Esophagus muscularis mucosa (tissue), 4 donors: ENCODE measurements around the gene CCT6A. TPM values are rescaled to one million over a fixed set of nuclear protein-coding genes. Genes with fewer than 3 reads are reported as not detected.
A peak's percentile ranks its signal among the peaks of the same experiment; 100 is the strongest.
"Not testable (repeated sequence)": the region's sequence is repeated elsewhere in the genome, so short reads cannot be mapped to it uniquely, and the experiment has no call there.

Experiments used
- DNase-seq: peaks from one replicate; pipeline ENCODE4 v3.0.0-alpha.2; 2017; ENCODE audit errors: extremely low spot score
- H3K27ac ChIP-seq, 4 donors: fragments of 200-600 bp; sonication (generic); replicated peaks in 1 of 4; 1 replicate in 3 of 4; 2 replicates in 1 of 4; pipeline ENCODE4 v1.5.1; 2016 to 2019; ENCODE audit warnings: mild to moderate bottlenecking in 1 of 4
- H3K27me3 ChIP-seq, 4 donors: fragments of 200-600 bp; sonication (generic); one replicate each; pipeline versions ENCODE4 v1.5.1 to v1.6.0; 2016 to 2019
- H3K36me3 ChIP-seq, 4 donors: fragments of 200-600 bp; sonication (generic); one replicate each; pipeline ENCODE4 v1.5.1; 2016 to 2019
- H3K4me1 ChIP-seq, 4 donors: fragments of 200-600 bp; sonication (generic); one replicate each; pipeline ENCODE4 v1.5.1; 2016 to 2019
- H3K4me3 ChIP-seq, 4 donors: fragments of 200-600 bp; sonication (generic); 1 replicate in 2 of 4; 2 replicates in 2 of 4; pipeline ENCODE4 v1.5.1; 2016 to 2019; ENCODE audit warnings: mild to moderate bottlenecking in 4 of 4, moderate library complexity in 1 of 4
- H3K9me3 ChIP-seq, 4 donors: fragments of 200-600 bp; sonication (generic); 1 replicate in 3 of 4; 2 replicates in 1 of 4; pipeline ENCODE4 v1.5.1; 2016 to 2019
- EP300 ChIP-seq: sonication (generic); formaldehyde crosslinking; IDR thresholded peaks from one replicate; pipeline ENCODE4 v1.6.1; 2017; ENCODE audit warnings: antibody characterized with exemption
- POLR2A ChIP-seq: fragments of 450-650 bp; IDR thresholded peaks from one replicate; pipeline ENCODE4 v1.6.1; 2017; ENCODE audit warnings: antibody characterized with exemption, moderate library complexity, mild to moderate bottlenecking, low read depth
- POLR2AphosphoS5 ChIP-seq, 2 donors: sonication (generic); formaldehyde crosslinking; IDR thresholded peaks; one replicate each; pipeline ENCODE4 v1.6.1; 2017; ENCODE audit warnings: antibody characterized with exemption in 2 of 2
- WGBS: methylation state at CpG from one replicate; pipeline ENCODE4 v1.1.5; 2018; 5-methylcytosine and 5-hydroxymethylcytosine counted together
- intact Hi-C: fragments of 100-400 bp; cut with DNase I; formaldehyde crosslinking; loops from one replicate; pipeline ENCODE4 v1.15.1; 2023
- total RNA-seq, 4 donors: library from RNA; depleted of rRNA; stranded (reverse); fragments of >200 nt; gene quantifications; one replicate each; pipeline versions ENCODE4 v1.1.0 to v1.2.1, GENCODE V29; 2016
- TF ChIP-seq, protein P1 (sequence below), 3 experiments: fragments of 200-600 bp in 2 of 3; fragments of 450-650 bp in 1 of 3; sonication (generic) in 2 of 3; IDR thresholded peaks; one replicate each; pipeline ENCODE4 v1.5.1; 2017 to 2019; ENCODE audit warnings: antibody characterized with exemption in 3 of 3, mild to moderate bottlenecking in 2 of 3, moderate library complexity in 1 of 3

Gene CCT6A
- total RNA-seq, 4 donors from 2014 or later = 86.6 to 104 (median 87.9) TPM

DNA sequence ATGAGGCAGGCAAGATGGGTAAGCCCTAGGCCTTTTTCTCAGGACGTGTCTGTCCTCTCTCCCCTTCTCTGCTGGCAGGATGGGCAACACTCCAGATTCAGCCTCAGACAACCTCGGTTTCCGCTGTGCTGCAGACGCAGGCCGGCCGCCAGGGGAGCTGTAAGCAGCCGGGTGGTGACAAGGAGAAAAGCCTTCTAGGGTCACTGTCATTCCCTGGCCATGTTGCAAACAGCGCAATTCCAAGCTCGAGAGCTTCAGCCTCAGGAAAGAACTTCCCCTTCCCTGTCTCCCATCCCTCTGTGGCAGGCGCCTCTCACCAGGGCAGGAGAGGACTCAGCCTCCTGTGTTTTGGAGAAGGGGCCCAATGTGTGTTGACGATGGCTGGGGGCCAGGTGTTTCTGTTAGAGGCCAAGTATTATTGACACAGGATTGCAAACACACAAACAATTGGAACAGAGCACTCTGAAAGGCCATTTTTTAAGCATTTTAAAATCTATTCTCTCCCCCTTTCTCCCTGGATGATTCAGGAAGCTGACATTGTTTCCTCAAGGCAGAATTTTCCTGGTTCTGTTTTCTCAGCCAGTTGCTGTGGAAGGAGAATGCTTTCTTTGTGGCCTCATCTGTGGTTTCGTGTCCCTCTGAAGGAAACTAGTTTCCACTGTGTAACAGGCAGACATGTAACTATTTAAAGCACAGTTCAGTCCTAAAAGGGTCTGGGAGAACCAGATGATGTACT lies 28.1 kb downstream of the CCT6A start:
- no peak overlapping the region for H3K4me3 ChIP-seq
- peaks cover 36 to 43% (median 40%) of the 10 kb centered on the region in 4 donors for H3K4me1 ChIP-seq
- H3K27ac ChIP-seq = peak overlapping the region; percentile 58 to 75 (median 68)
- intact Hi-C loops = loop anchor here (10.0 kb wide), 1 partner anchor 195 kb away; the partner anchor contains the start of gene ZNF713
- TF ChIP-seq, protein P1, sequence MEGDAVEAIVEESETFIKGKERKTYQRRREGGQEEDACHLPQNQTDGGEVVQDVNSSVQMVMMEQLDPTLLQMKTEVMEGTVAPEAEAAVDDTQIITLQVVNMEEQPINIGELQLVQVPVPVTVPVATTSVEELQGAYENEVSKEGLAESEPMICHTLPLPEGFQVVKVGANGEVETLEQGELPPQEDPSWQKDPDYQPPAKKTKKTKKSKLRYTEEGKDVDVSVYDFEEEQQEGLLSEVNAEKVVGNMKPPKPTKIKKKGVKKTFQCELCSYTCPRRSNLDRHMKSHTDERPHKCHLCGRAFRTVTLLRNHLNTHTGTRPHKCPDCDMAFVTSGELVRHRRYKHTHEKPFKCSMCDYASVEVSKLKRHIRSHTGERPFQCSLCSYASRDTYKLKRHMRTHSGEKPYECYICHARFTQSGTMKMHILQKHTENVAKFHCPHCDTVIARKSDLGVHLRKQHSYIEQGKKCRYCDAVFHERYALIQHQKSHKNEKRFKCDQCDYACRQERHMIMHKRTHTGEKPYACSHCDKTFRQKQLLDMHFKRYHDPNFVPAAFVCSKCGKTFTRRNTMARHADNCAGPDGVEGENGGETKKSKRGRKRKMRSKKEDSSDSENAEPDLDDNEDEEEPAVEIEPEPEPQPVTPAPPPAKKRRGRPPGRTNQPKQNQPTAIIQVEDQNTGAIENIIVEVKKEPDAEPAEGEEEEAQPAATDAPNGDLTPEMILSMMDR (IDR thresholded peaks at IDR 0.05) = peak; percentile 51 to 84 (median 54)
- TF ChIP-seq EP300 = no peak
- no peak for TF ChIP-seq POLR2A
- peak; percentile 46 to 71 for TF ChIP-seq POLR2AphosphoS5 (IDR thresholded peaks at IDR 0.05)
- no peaks in the 10 kb centered on the region for H3K27me3 ChIP-seq
- peak; percentile 93 for DNase-seq
- H3K9me3 ChIP-seq = no peaks in the 10 kb centered on the region
- WGBS = 19% methylated on average over 3 of the region's 12 CpGs
- H3K36me3 ChIP-seq = peaks cover 12 to 49% (median 31%) of the 10 kb centered on the region in 4 donors

DNA sequence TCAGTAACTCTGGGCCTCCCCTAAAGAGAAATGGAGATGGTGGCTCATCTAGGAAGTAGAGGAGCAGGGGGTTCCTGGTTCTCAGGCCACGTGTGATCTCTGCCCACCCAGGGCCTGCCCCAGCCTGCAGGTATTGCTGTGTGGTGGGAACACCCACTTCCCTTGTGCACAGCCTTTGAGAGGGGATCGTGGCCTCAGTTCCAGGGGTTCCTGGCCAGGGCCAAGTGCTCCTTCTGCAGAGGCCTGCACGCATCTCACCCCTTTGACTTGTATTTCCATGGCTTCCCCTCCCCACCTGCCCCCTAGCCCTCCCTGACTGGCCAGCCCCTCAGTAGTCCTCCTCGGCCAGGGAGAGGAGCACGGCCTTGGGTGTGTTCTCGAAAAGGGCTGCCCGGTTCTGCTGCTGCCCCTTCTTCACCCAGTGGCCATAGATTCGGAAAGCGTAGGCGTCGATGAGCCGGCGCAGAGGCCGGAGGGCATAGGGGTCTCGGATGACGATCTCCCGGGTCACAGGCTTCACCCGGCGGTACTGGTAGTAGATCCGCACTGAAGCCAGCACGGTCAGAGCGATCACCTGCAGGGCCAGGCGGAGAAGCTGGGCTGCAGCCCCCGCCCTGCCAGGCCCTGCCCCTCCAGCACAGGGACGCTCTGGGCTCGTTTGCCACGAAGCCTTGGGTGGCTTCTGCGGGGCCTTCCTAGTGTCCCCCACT lies 29.3 kb downstream of the CCT6A start:
- DNase-seq, intact Hi-C loops, H3K4me3 ChIP-seq, H3K27me3 ChIP-seq, H3K9me3 ChIP-seq: not testable (repeated sequence)
- WGBS = 95% methylated on average over 20 of the region's 28 CpGs
- peaks cover 35 to 40% (median 38%) of the 10 kb centered on the region in 4 donors for H3K4me1 ChIP-seq
- H3K36me3 ChIP-seq = peaks cover 12 to 59% (median 42%) of the 10 kb centered on the region in 4 donors
- peak overlapping the region; percentile 58 to 75 (median 68) for H3K27ac ChIP-seq

DNA sequence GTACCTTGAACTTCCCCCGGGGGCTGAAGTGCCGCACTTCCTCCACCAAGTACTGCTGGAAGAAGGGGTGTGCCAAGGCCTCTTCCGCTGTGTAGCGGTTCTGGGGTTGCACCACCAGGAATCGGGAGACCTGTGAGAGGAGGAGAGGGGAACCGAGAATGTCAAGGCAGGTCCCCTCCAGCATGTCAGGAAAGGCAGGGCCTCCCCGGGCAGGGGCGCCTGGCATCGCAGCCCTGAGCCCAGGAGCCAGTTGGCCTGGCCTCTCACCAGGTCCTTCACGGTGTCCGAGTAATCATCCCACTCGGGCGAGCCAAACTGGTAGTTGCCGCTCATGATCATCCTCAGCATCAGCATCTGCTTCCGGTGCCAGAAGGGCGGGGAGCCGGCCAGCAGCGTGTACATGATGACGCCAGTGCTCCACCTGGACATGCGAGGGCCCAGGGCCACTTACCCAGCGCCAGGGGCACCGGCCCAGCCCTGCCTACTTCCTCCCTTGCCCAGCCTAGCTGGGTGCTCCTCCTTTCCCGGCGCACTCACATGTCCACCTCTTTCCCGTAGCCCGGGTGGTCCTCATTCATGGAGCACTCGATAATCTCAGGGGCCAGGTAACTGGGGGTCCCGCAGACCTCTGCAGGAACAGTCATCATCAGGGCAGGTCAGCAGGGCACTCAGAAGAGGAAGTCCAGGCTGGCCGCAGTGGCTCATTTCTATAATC lies 30.2 kb downstream of the CCT6A start:
- Histone ChIP-seq H3K9me3 (no peaks in the 10 kb centered on the region), H3K4me1 (peaks cover 35 to 40% (median 38%) of the 10 kb centered on the region in 4 donors), H3K4me3 (no peak overlapping the region), H3K27ac (no peak overlapping the region), H3K36me3 (peaks cover 12 to 59% (median 48%) of the 10 kb centered on the region in 4 donors), H3K27me3 (no peaks in the 10 kb centered on the region)
- WGBS = 99% methylated on average over 12 of the region's 29 CpGs
- no peak for DNase-seq
- TF ChIP-seq, protein P1 (IDR thresholded peaks at IDR 0.05) = no peak
- TF ChIP-seq POLR2AphosphoS5 (IDR thresholded peaks at IDR 0.05) (no peak), POLR2A (no peak)
- intact Hi-C loops = no loop called here

DNA sequence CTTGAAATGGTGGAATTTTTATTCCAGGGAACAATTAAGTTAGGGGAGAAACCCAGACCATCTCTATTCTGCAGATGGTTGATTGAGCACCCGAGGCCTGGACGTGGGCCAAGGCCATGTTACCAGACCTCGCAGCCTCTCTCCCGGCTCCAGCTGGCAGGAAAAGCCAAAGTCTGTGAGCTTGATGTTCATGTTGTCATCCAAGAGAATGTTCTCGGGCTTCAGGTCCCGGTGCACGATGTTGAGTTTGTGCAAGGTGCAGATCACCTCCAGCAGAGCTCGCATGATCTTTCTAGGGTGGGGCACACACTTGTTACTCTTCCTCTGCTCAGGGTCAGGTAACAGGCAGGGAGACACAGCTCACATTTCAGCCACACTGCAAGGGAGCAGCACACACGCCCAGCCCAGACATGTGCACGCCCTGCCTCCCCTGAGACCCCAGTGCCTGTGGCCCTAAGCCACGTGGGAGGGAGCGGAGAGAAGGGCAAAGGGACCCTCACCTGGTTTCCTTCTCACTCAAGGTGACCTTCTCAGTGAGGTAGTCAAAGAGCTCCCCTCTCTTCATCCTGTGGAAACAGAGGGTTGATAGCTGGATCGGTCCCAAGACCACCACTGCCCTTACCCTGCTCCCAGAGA lies 31.7 kb downstream of the CCT6A start:
- peaks cover 35 to 40% (median 38%) of the 10 kb centered on the region in 4 donors for H3K4me1 ChIP-seq
- H3K27ac ChIP-seq = peak overlapping the region in 2 of 4 donors; percentile 3 to 11
- no peak overlapping the region for H3K4me3 ChIP-seq
- H3K36me3 ChIP-seq = peaks cover 11 to 67% (median 52%) of the 10 kb centered on the region in 4 donors
- no peak for DNase-seq
- intact Hi-C loops = no loop called here
- TF ChIP-seq POLR2A (no peak), EP300 (no peak), POLR2AphosphoS5 (IDR thresholded peaks at IDR 0.05) (no peak)
- WGBS = 41% methylated on average over 11 of the region's 13 CpGs
- H3K9me3 ChIP-seq = no peaks in the 10 kb centered on the region
- H3K27me3 ChIP-seq = no peaks in the 10 kb centered on the region

DNA sequence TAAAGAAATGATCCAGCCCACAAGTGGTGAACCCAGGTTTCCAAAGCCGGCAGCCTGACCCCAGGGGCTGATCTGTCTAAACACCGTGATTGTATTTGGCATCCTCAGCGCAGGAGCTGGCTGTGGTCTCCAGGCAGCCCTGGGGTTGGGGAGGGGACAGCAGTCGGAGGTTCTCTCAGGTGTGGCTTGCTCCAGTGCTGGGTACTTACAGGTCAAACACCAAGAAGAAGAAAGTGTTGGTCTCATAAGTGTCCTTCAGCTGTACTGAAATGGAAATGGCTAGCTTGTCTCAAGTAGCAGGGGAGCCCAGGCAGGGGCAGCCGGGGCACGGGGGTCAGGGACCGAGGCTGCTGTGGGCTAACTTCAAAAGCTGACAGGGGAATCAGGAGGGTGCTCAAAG lies 35.2 kb downstream of the CCT6A start:
- intact Hi-C loops = no loop called here
- Histone ChIP-seq H3K9me3 (no peaks in the 10 kb centered on the region), H3K4me1 (peaks cover 20 to 32% (median 25%) of the 10 kb centered on the region in 4 donors), H3K27ac (no peak overlapping the region), H3K27me3 (no peaks in the 10 kb centered on the region), H3K36me3 (peaks cover 4 to 65% (median 44%) of the 10 kb centered on the region in 4 donors), H3K4me3 (no peak overlapping the region)
- TF ChIP-seq, protein P1 (IDR thresholded peaks at IDR 0.05) = no peak
- TF ChIP-seq EP300 (no peak), POLR2A (no peak), POLR2AphosphoS5 (IDR thresholded peaks at IDR 0.05) (no peak)
- DNase-seq = no peak
- WGBS = 96% methylated on average over 4 of the region's 7 CpGs
